SW480 (cell line): ENCODE data around the gene EBF3.

Experiments
- DNase-seq: peaks from one replicate; pipeline ENCODE4 v3.0.0-alpha.2; 2016; ENCODE audit warnings: low spot score

EBF3 gene

DNA sequence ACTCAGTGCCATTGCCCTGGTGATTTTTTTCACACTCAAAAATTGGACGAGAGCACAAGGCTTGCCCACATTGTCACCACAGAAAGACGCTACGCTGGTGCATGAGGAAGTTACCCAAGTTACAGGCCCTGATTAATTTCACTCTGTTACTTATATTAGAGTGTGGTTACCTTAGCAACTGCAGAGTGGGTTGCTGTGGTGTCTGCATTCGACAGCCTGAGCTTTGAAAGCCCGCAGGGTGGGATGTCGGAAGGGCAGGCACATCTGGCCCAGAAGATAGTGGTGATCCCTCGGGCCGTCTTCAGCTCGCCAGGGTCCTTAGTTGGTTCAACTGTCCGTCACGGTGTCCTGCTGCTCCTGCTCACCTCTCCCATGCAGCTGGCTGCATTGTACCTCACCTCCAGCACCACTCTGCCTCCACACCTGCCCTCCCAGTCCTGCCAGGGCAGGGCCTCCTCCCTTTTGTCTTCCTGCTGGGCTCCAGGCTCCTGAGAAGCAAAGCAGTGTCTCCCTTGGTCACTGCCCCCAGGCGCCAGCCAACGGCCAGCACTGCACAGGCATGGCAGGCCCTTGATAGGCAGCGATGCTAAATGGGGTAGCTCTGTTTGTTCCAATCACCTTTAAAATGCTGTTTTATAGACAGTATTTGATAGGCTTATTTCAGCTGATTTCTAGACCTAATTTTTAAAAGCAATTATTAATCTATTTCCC is 167.2 kb downstream of the EBF3 start:
- no peak for DNase-seq

DNA sequence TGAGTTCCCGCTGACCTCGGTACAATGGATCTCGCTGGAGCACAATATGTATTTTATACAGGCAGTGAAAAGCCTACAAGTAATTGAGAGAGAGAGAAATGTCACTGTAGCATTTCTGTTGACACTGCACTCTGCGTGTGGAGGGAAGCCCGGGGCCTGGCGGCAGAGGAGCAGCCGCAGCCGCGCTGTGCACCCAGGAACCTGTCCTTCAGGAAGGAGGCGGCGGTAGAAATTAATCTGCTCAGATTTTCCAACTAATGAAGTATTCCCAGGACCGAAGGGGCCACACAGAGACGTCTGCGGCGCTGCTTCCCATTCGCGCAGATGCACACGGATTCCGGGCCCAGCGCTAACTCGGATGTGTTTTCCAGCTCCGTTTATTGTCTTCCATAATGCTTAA is 170.1 kb downstream of the EBF3 start:
- no peak for DNase-seq

DNA sequence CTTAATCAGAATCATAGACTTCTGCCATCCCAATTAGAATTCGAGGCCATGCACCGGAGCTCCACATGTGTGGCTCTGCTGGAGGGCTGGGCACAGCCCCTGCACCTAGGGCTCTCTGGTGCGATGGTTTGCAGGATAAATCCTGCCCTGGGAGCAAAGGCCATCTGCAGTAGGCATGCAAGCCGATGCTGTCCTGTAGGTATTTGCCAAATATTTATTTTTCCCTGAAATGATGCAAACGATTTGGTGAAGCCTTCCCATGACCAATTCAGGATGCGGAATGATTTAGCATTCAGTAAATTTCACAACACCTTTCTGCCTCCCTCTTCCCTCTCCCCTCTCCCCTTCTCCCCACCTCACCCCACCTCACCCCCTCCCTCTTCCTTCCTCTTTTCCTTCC is 170.6 kb downstream of the EBF3 start:
- DNase-seq, result no peak

DNA sequence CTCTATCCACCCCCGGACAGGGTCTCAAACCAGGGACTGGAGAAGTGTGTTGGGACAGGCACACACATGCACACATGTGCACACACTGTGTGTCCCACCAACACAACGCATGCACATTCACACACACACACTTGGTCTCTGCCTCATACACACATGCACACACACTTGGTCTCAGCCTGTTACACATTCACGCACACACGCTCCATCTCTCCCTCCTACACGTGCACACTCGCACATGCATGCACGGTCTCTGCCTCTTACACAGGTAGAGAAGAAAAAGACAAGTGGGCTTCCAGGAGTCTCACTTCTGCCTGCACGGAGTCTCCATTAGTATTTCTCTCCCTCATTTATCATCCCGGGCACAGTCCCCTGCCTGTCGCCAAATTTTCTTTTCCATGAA is 171.2 kb downstream of the EBF3 start:
- no peak for DNase-seq

DNA sequence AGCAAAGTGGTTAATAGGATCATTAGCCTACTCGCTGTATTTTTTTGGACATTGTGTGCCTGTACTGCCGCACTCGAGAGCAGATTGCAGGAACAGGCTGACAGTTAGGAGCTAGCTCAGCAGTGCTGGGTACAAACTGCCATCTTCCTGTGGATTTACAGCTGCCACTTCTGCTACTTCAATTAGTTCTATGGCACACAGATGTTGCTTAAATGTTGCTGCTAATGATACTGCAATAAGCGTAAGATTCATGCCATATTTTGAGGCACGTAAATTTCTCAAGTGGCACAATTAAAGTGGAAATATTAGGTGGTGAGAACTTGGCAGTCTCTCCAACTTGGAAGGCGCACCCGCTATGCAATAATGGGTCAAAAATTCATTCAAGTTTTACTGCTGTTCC is 171.9 kb downstream of the EBF3 start:
- DNase-seq, result no peak

DNA sequence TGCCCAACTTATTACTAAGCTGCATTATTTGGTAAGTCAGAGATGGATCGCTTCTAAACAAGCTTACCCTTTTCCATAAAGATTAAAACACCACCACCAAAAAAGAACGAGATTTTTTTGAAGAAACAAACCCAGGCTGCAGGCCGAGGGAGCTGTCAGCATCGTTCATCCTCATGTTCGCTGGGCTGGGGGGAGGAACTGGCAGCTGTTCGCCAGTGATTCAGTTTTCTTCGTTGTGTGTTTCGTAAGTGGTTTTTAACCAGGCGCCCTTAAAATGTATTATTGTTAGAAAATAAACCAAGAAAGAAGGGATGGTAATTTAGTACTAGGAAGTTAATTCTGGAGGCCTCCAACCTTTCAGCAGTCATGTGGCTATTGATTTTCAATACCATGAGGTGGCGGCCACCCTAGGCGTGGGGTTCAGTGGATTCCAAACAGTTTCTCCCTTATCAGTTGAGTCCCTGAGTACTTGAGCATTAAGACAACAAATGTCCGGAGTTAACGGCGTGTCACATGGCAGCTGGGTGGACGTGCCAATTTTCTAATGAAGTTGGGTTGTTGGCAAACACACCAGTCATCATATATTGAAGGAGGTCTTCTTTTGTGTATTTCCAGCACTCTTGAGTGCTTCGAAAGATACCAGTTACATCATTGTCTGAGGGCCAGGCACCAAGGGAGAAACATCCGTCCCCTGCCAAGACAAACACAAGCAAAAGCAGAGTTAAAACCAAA is 173.2 kb downstream of the EBF3 start:
- no peak for DNase-seq

DNA sequence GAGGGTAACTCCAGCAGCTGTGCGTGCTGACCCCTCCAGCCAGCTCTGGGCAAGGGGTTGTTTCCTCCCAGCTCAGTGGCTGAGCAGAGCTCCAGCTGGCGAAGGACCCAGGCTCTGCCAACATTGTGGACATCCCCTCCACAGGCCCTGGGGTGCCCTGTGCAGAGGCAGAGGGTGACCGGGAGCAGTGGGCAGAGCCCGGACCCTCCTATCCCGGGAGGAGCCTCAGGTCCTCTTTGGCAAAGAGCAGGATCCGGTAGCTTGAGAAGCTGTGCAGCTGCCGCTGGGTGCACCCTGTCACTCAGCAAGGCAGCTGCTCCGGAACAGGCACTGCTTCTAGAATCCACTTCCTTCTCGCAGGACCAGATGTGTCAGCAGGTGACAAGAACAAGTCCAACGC is 175.9 kb downstream of the EBF3 start:
- DNase-seq, result no peak

DNA sequence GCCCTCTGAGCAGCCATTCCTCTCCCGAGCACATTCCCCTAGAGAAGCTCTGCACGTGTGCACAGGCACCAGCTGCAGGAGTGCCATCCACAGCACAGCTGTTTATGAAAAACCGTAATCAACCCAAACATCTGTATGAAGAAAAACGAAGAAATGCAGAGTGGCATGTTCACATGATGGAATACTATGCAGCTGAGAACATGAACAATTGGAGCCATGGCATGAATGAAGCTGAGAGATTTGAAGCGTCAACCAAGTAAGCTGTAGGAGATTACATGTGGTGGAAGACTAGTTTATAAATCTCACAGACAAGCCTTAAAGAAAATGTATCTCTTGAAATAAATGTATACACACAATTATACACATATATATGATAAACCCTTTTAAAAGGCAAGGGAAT is 176.5 kb downstream of the EBF3 start:
- no peak for DNase-seq

DNA sequence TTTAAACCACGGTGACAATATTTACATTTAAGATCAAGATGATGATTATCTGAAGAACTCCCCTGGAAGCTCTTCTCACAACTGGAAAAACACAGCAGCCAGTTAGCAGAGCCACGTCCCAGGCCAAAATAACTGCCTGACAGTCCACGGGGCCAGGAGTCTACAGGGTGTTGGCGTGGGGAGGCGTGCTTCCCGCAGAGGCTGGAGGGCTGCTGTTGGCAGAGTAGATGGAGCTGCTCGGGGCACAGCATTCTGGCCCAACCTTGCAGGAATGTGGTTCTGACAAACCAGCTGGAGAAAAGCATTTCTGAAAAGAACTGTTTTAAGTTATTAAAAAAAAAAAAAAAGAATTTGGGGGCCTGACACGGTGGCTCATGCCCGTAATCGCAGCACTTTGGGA is 177.9 kb downstream of the EBF3 start:
- no peak for DNase-seq

DNA sequence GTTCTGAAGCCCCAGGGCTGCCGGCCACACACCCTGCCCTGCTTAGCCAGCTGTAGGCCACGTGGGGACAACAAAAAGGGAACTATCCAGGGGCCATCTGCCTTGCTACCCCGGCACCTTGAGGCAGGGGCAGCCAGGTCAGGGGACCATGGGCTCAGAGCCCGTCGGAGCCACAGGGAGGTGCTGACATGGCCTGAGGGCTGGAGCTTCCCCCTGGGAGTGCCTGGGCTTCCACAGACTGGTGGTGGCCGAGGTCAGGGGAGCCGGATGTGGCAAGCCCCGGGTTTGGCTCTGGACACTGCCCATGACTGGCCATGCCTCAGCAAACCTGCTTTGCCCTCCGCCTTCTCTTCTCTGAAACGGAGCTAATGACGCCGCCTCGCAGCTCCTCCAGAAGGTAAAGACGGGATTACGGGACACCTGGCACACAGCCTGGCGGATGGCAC is 178.5 kb downstream of the EBF3 start:
- no peak for DNase-seq
